ENCODE results near the gene ARHGAP25. TPM values are rescaled to one million over a fixed set of nuclear protein-coding genes. Genes with fewer than 3 reads are reported as not detected.

Gene ARHGAP25
- total and polyA plus RNA-seq, 2 donors (not counting 1 experiment from before 2014, with no cell fraction given): 2.7 to 5.8 TPM

DNA sequence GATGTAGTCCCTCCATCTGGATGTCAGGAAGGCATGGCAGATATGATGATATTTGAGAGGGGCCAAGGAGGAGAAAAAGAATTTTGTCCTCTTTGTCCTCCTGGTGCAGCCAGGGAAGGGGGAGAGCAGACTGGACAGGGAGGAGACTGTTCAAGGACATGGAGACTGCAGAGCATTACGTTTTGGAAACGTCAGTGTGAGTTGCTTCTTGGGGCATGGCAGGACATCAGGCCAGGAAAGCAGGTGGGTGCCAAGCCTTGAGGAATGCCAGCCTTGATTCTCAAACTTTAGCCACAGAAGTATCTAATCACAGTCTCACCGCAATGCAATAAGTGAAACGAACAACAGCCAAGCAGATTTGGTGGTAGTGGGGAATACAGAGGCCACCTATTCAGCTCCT is 70.4 kb downstream of the ARHGAP25 start:
- Histone ChIP-seq H2AFZ (ENCODE audit: low read length) (no peak overlapping the region), H3K9me3 (ENCODE audit: control insufficient read depth, insufficient read depth, low read depth, low read length) (no peaks in the 10 kb centered on the region), H3K27me3 (ENCODE audit: control insufficient read depth, insufficient read depth, low read length) (no peaks in the 10 kb centered on the region), H3K4me1 (ENCODE audit: control insufficient read depth, extremely low read depth, insufficient read depth, low read length) (no peaks in the 10 kb centered on the region), H3K27ac (ENCODE audit: insufficient read depth, low read length) (no peak overlapping the region), H3K36me3 (ENCODE audit: control insufficient read depth, insufficient read depth, low read length) (no peaks in the 10 kb centered on the region), H4K20me1 (ENCODE audit: control insufficient read depth, extremely low read depth, insufficient read depth, low read length) (no peaks in the 10 kb centered on the region), H3K79me2 (ENCODE audit: control insufficient read depth, insufficient read depth, low read length) (no peaks in the 10 kb centered on the region), H3K4me2 (ENCODE audit: extremely low read depth, insufficient read depth, low read length) (no peak overlapping the region), H3K4me3 (replicated peaks in 1 of 4; ENCODE audit: control extremely low read depth in 1 of 4, insufficient read depth in 1 of 4, low read depth in 3 of 4, low read length in 4 of 4) (no peak overlapping the region), H3K9ac (ENCODE audit: insufficient read depth, low read length) (no peak overlapping the region)
- no peak for DNase-seq (ENCODE audit: low read depth in 2 of 2)
- TF ChIP-seq CTCF (conservative IDR thresholded peaks at IDR 0.05 in 1 of 2, IDR thresholded peaks at IDR 0.05 in 1 of 2; ENCODE audit: low read depth in 1 of 2, low read length in 2 of 2) (no peak), EZH2 (IDR thresholded peaks at IDR 0.05; ENCODE audit: low read length, missing control alignments) (no peak)

GRCh38 chr2:68806511-68807109 is 72.0 kb downstream of the ARHGAP25 start:
- Histone ChIP-seq H3K27ac (ENCODE audit: insufficient read depth, low read length) (no peak overlapping the region), H3K27me3 (ENCODE audit: control insufficient read depth, insufficient read depth, low read length) (no peaks in the 10 kb centered on the region), H3K36me3 (ENCODE audit: control insufficient read depth, insufficient read depth, low read length) (no peaks in the 10 kb centered on the region), H3K79me2 (ENCODE audit: control insufficient read depth, insufficient read depth, low read length) (no peaks in the 10 kb centered on the region), H3K4me3 (replicated peaks in 1 of 4; ENCODE audit: control extremely low read depth in 1 of 4, insufficient read depth in 1 of 4, low read depth in 3 of 4, low read length in 4 of 4) (no peak overlapping the region), H3K4me2 (ENCODE audit: extremely low read depth, insufficient read depth, low read length) (no peak overlapping the region), H3K9ac (ENCODE audit: insufficient read depth, low read length) (no peak overlapping the region), H3K4me1 (ENCODE audit: control insufficient read depth, extremely low read depth, insufficient read depth, low read length) (peaks cover 2% of the 10 kb centered on the region), H4K20me1 (ENCODE audit: control insufficient read depth, extremely low read depth, insufficient read depth, low read length) (no peaks in the 10 kb centered on the region), H2AFZ (ENCODE audit: low read length) (no peak overlapping the region), H3K9me3 (ENCODE audit: control insufficient read depth, insufficient read depth, low read depth, low read length) (no peaks in the 10 kb centered on the region)
- DNase-seq (ENCODE audit: low read depth in 2 of 2): peak; percentile 86 to 89
- TF ChIP-seq CTCF (conservative IDR thresholded peaks at IDR 0.05 in 1 of 2, IDR thresholded peaks at IDR 0.05 in 1 of 2; ENCODE audit: low read depth in 1 of 2, low read length in 2 of 2) (no peak), EZH2 (IDR thresholded peaks at IDR 0.05; ENCODE audit: low read length, missing control alignments) (no peak)

DNA sequence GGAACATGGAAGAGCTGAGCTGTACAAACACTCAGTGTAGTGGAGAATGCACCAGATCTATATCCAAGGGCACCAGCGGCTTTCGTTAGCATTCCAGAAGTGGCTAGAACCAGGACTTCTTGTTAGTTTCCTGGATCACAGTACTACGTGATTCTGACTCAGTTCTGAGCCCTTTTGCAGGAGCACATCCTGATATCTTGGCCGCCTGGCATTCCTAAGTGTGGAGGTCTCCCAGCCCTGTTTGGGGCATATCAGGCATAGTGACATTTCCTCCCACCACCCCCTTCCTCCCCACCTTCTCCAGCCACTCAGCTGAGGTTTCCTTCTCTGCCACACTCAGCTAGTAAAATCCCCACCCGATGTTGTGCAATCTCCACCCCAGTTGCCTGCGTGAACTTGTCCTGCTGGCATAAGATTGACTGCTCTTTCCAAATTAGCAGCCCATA is 73.2 kb downstream of the ARHGAP25 start:
- no peaks in the 10 kb centered on the region for H3K79me2 ChIP-seq (ENCODE audit: control insufficient read depth, insufficient read depth, low read length)
- no peak overlapping the region for H3K9ac ChIP-seq (ENCODE audit: insufficient read depth, low read length)
- H3K36me3 ChIP-seq (ENCODE audit: control insufficient read depth, insufficient read depth, low read length): no peaks in the 10 kb centered on the region
- no peaks in the 10 kb centered on the region for H3K9me3 ChIP-seq (ENCODE audit: control insufficient read depth, insufficient read depth, low read depth, low read length)
- no peaks in the 10 kb centered on the region for H4K20me1 ChIP-seq (ENCODE audit: control insufficient read depth, extremely low read depth, insufficient read depth, low read length)
- no peak overlapping the region for H2AFZ ChIP-seq (ENCODE audit: low read length)
- H3K4me2 ChIP-seq (ENCODE audit: extremely low read depth, insufficient read depth, low read length): no peak overlapping the region
- no peak overlapping the region for H3K4me3 ChIP-seq (replicated peaks in 1 of 4; ENCODE audit: control extremely low read depth in 1 of 4, insufficient read depth in 1 of 4, low read depth in 3 of 4, low read length in 4 of 4)
- H3K27me3 ChIP-seq (ENCODE audit: control insufficient read depth, insufficient read depth, low read length): no peaks in the 10 kb centered on the region
- H3K4me1 ChIP-seq (ENCODE audit: control insufficient read depth, extremely low read depth, insufficient read depth, low read length): peaks cover 2% of the 10 kb centered on the region
- no peak overlapping the region for H3K27ac ChIP-seq (ENCODE audit: insufficient read depth, low read length)
- TF ChIP-seq EZH2 (IDR thresholded peaks at IDR 0.05; ENCODE audit: low read length, missing control alignments): no peak
- TF ChIP-seq CTCF (conservative IDR thresholded peaks at IDR 0.05 in 1 of 2, IDR thresholded peaks at IDR 0.05 in 1 of 2; ENCODE audit: low read depth in 1 of 2, low read length in 2 of 2): no peak
- peak; percentile 57 to 58 for DNase-seq (ENCODE audit: low read depth in 2 of 2)

Measured in fibroblast of lung (primary cell).